ENCODE data around the gene PNPLA5. TPM values are rescaled to one million over a fixed set of nuclear protein-coding genes. Genes with fewer than 3 reads are reported as not detected.

PNPLA5 gene
- total RNA-seq, 1 experiment from 2014 or later, result not detected

- CTCF ChIA-PET, result interaction anchor here (0.5 kb wide), 1 partner anchor 89 kb away, joined by 7 read pairs; no protein-coding TSS in a partner anchor
- no TSS peak for BruUV-seq (replicated peaks)
- in situ Hi-C loops (cut with HindIII; ENCODE audit: low pct_unique_long_range_greater_than_20kb, low sequenced_read_pairs), result no loop called here
- no peak for ATAC-seq
- H3K27me3 ChIP-seq (ENCODE audit: control insufficient read depth, insufficient read depth, low read length), result no peaks in the 10 kb centered on the region; the same call in 1 of the 2 replicates
- H3K4me1 ChIP-seq (ENCODE audit: control insufficient read depth, insufficient read depth, low read length), result no peaks in the 10 kb centered on the region
- TF ChIP-seq, protein P1, sequence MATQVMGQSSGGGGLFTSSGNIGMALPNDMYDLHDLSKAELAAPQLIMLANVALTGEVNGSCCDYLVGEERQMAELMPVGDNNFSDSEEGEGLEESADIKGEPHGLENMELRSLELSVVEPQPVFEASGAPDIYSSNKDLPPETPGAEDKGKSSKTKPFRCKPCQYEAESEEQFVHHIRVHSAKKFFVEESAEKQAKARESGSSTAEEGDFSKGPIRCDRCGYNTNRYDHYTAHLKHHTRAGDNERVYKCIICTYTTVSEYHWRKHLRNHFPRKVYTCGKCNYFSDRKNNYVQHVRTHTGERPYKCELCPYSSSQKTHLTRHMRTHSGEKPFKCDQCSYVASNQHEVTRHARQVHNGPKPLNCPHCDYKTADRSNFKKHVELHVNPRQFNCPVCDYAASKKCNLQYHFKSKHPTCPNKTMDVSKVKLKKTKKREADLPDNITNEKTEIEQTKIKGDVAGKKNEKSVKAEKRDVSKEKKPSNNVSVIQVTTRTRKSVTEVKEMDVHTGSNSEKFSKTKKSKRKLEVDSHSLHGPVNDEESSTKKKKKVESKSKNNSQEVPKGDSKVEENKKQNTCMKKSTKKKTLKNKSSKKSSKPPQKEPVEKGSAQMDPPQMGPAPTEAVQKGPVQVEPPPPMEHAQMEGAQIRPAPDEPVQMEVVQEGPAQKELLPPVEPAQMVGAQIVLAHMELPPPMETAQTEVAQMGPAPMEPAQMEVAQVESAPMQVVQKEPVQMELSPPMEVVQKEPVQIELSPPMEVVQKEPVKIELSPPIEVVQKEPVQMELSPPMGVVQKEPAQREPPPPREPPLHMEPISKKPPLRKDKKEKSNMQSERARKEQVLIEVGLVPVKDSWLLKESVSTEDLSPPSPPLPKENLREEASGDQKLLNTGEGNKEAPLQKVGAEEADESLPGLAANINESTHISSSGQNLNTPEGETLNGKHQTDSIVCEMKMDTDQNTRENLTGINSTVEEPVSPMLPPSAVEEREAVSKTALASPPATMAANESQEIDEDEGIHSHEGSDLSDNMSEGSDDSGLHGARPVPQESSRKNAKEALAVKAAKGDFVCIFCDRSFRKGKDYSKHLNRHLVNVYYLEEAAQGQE (IDR thresholded peaks at IDR 0.05; ENCODE audit: insufficient read depth in 1 of 2, low read depth in 2 of 2, low read length in 1 of 2), result no peak
- no peak for TF ChIP-seq CTCF (IDR thresholded peaks at IDR 0.05)
- no peak for TF ChIP-seq SIN3A (IDR thresholded peaks at IDR 0.05; ENCODE audit: borderline replicate concordance, insufficient read depth, low read depth, low read length)
- no peak for TF ChIP-seq POLR2AphosphoS5 (IDR thresholded peaks at IDR 0.05; ENCODE audit: low read depth, low read length)
- no peak for TF ChIP-seq TCF7L2 (IDR thresholded peaks at IDR 0.05; ENCODE audit: low read depth, low read length)
- no peaks in the 10 kb centered on the region for H3K36me3 ChIP-seq (ENCODE audit: control insufficient read depth, insufficient read depth, low read length)
- no peak for DNase-seq (ENCODE audit: low read depth, low spot score)
- H3K4me3 ChIP-seq (ENCODE audit: low read depth in 2 of 2, low read length in 2 of 2), result no peak overlapping the region
- no peaks in the 10 kb centered on the region for H3K9me3 ChIP-seq (ENCODE audit: control insufficient read depth, insufficient read depth, low read depth, low read length)
- POLR2A ChIA-PET, result no interaction called here
- intact Hi-C loops (cut with micrococcal nuclease; ENCODE audit: unreplicated experiment), result no loop called here
- H3K27ac ChIP-seq (ENCODE audit: low read length), result no peak overlapping the region
Measured at GRCh38 chr22:43889201-43889859, 2.5 kb downstream of the PNPLA5 start.

DNA sequence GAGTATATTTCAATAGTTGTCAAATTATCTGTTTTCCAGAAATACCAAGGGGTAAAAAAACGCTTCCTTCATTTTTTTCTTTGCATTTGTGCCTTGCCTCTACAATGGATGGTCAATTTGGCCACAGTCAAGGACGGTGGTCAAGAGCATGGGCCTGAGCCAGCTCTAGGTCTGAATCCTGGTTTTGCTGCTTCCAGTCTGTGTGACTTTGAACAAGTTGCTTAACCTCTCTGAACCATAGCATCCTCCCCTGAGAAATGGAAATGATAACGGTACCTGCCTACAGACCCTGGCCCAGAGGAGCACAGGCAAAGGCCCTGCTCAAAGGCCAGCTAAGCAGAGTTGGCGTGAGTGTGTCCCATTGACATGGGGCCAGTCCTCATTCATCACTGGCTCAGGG, 3.1 kb downstream of the PNPLA5 start:
- H3K36me3 ChIP-seq (ENCODE audit: control insufficient read depth, insufficient read depth, low read length), result no peaks in the 10 kb centered on the region
- in situ Hi-C loops (cut with HindIII; ENCODE audit: low pct_unique_long_range_greater_than_20kb, low sequenced_read_pairs), result no loop called here
- no peaks in the 10 kb centered on the region; the same call in 1 of the 2 replicates for H3K27me3 ChIP-seq (ENCODE audit: control insufficient read depth, insufficient read depth, low read length)

More for the DNA sequence above, 3.1 kb downstream of the PNPLA5 start:
- Histone ChIP-seq H3K4me1 (ENCODE audit: control insufficient read depth, insufficient read depth, low read length) (no peaks in the 10 kb centered on the region), H3K4me3 (ENCODE audit: low read depth in 2 of 2, low read length in 2 of 2) (no peak overlapping the region), H3K27ac (ENCODE audit: low read length) (no peak overlapping the region), H3K9me3 (ENCODE audit: control insufficient read depth, insufficient read depth, low read depth, low read length) (no peaks in the 10 kb centered on the region)
- intact Hi-C loops (cut with micrococcal nuclease; ENCODE audit: unreplicated experiment), result no loop called here
- ChIA-PET POLR2A (no interaction called here), CTCF (interaction anchor here (0.5 kb wide), 1 partner anchor 89 kb away, joined by 7 read pairs; no protein-coding TSS in a partner anchor)
- TF ChIP-seq POLR2AphosphoS5 (IDR thresholded peaks at IDR 0.05; ENCODE audit: low read depth, low read length) (no peak), TCF7L2 (IDR thresholded peaks at IDR 0.05; ENCODE audit: low read depth, low read length) (no peak), CTCF (IDR thresholded peaks at IDR 0.05) (no peak), SIN3A (IDR thresholded peaks at IDR 0.05; ENCODE audit: borderline replicate concordance, insufficient read depth, low read depth, low read length) (no peak)
- TF ChIP-seq, protein P1 (IDR thresholded peaks at IDR 0.05; ENCODE audit: insufficient read depth in 1 of 2, low read depth in 2 of 2, low read length in 1 of 2), result no peak
- no TSS peak for BruUV-seq (replicated peaks)
- ATAC-seq (no peak), DNase-seq (ENCODE audit: low read depth, low spot score) (no peak)

Data from Panc1 (cell line).